ENCODE measurements around the gene MYCBPAP. TPM values are rescaled to one million over a fixed set of nuclear protein-coding genes. Genes with fewer than 3 reads are reported as not detected.

The MYCBPAP gene
- total RNA-seq, 4 donors from 2014 or later = 0.78 to 3.2 (median 1.6) TPM

DNA sequence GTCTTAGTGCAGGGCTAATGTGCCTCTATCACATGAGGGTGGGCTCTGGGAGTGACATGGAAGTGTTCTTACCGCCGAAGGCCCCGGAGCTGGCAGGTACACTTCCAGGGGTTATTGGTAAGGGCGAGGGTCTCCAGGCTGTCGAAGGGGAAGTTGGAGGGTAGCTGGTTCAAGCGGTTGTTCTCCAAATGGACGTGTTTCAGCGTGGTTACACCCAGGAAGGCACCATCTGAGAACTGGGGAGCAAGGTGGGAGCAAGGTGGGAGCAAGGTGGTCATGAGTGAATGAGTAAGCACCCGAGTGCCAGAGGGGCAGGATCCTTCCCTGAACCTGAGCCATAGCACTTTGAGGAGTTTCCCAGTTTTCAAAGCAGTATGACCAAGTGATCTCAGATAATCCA lies 42.6 kb upstream of the MYCBPAP start:
- no peak for TF ChIP-seq POLR2A (IDR thresholded peaks at IDR 0.05)
- TF ChIP-seq, protein P1, sequence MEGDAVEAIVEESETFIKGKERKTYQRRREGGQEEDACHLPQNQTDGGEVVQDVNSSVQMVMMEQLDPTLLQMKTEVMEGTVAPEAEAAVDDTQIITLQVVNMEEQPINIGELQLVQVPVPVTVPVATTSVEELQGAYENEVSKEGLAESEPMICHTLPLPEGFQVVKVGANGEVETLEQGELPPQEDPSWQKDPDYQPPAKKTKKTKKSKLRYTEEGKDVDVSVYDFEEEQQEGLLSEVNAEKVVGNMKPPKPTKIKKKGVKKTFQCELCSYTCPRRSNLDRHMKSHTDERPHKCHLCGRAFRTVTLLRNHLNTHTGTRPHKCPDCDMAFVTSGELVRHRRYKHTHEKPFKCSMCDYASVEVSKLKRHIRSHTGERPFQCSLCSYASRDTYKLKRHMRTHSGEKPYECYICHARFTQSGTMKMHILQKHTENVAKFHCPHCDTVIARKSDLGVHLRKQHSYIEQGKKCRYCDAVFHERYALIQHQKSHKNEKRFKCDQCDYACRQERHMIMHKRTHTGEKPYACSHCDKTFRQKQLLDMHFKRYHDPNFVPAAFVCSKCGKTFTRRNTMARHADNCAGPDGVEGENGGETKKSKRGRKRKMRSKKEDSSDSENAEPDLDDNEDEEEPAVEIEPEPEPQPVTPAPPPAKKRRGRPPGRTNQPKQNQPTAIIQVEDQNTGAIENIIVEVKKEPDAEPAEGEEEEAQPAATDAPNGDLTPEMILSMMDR (IDR thresholded peaks at IDR 0.05) = no peak
- Histone ChIP-seq H3K27ac (no peak overlapping the region), H3K36me3 (peaks cover 12 to 14% of the 10 kb centered on the region in 2 donors), H3K4me1 (peaks cover 0 to 25% of the 10 kb centered on the region in 2 donors), H3K9me3 (no peaks in the 10 kb centered on the region), H3K27me3 (no peaks in the 10 kb centered on the region), H3K4me3 (replicated peaks in 1 of 3) (no peak overlapping the region)
- WGBS, 2 donors = 92 to 95% methylated on average over 9 of the region's 9 CpGs
- DNase-seq = no peak
- intact Hi-C loops (cut with DNase I) = no loop called here

DNA sequence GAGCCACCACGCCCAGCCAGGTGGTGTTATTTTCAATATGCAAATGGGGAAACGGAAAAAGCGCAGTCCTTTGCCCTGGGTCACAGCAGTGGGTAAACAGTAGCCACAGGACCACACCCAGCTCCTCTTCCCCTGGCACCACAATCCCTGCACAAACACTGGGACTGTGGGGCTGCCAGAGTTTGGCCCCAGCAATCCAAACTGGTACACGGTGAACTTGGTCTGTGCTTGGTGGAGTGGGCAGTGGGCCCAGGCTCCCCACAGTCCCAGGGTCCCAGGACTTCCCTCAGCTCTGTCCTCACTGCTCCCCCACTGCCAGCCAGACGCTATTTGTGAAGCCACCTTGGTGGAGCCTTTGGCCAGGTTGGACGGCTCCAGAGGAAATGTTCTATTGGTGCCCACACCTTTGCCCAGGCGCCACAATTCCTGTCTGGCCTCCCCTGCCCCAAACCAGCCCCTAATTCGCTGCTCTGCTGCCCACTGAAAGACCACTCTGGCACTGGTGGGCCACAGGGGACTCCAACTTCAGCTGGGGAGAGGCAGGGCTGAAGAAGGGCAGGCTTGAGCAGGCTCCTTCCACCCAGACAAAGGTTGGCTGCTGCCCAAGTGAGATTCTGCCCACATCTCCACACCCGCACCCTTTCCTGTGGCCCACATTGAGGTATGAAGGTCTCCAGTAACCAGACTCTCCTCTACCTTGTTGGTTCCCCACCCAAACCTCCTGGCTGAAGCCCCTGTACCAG lies 41.7 kb upstream of the MYCBPAP start:
- WGBS, 2 donors = 80 to 88% methylated on average over 7 to 9 of the region's 9 CpGs
- intact Hi-C loops (cut with DNase I) = no loop called here

DNA sequence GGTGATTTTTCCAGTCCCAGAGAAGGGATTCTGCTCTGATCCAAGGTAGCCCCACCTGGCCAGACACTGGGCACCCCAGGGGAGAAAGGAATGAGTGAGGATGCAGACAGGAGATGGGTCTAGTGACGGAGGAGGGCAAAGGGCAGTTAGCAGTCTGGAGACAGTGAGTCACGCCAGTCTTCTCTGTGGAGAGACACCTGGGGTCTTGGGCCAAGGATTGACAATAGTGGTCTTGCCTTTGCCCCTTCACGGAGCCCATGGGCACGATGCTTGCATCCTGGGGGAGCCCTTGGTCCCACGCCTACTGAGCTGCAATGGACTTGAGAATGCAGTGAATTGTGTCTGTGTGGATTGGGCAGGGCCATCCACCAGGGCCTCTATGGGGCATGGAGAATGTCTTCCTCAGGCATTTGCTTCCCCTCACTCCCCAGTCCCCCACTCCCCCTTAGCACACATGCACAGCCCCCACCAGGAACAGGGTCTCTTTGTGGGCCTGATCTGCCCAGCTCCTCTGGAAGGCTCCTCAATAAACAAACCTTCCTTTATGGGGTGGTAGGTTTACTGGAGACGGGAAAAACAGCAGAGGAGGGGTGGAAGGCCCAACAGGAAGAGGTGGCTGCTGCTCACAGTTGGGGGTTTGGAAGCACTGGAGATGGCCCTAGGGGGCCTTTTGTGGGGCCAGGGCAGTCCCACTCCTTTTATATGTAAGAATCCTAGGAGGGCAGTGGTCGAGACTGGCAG lies 41.0 kb upstream of the MYCBPAP start:
- Histone ChIP-seq H3K36me3 (peaks cover 14 to 25% of the 10 kb centered on the region in 2 donors), H3K4me1 (peaks cover 0 to 35% of the 10 kb centered on the region in 2 donors), H3K4me3 (replicated peaks in 1 of 3) (no peak overlapping the region), H3K27ac (no peak overlapping the region), H3K9me3 (no peaks in the 10 kb centered on the region), H3K27me3 (no peaks in the 10 kb centered on the region)
- intact Hi-C loops (cut with DNase I) = no loop called here
- no peak for DNase-seq
- no peak for TF ChIP-seq POLR2A (IDR thresholded peaks at IDR 0.05)
- TF ChIP-seq, protein P1 (IDR thresholded peaks at IDR 0.05) = no peak
- 76 to 77% methylated on average over 7 of the region's 7 CpGs for WGBS, 2 donors

More for the DNA sequence above, 41.7 kb upstream of the MYCBPAP start:
- Histone ChIP-seq H3K4me1 (peaks cover 0 to 33% of the 10 kb centered on the region in 2 donors), H3K9me3 (no peaks in the 10 kb centered on the region), H3K27ac (peak overlapping the region in 1 of 3 donors; percentile 33), H3K4me3 (replicated peaks in 1 of 3) (no peak overlapping the region), H3K36me3 (peaks cover 17 to 20% of the 10 kb centered on the region in 2 donors), H3K27me3 (no peaks in the 10 kb centered on the region)
- no peak for DNase-seq
- no peak for TF ChIP-seq POLR2A (IDR thresholded peaks at IDR 0.05)
- TF ChIP-seq, protein P1 (IDR thresholded peaks at IDR 0.05) = no peak

DNA sequence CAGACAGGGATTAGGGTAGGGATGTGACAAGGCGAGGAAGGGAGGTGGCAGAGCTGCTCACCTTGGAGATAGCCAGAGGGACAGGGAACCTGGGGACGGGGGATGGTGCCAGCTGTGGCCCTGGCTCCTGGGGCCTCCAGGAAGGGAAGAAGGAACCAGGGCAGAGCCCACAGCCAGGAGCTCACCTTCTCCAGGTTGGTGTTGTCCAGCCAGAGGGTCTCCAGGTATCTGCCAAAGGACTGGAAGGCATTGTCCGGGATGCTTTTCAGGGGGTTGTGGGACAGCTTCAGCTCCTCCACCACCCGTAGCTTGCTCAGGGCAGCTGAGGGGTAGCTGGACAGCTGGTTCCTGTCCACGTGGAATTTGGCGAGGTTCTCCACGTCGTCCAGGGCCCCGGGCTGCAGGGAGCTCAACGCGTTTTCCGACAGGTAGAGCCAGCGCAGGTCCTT lies 40.4 kb upstream of the MYCBPAP start:
- Histone ChIP-seq H3K36me3 (peaks cover 8 to 22% of the 10 kb centered on the region in 2 donors), H3K9me3 (no peaks in the 10 kb centered on the region), H3K4me1 (peaks cover 0 to 35% of the 10 kb centered on the region in 2 donors), H3K27me3 (no peaks in the 10 kb centered on the region), H3K27ac (no peak overlapping the region), H3K4me3 (replicated peaks in 1 of 3) (no peak overlapping the region)
- TF ChIP-seq, protein P1 (IDR thresholded peaks at IDR 0.05) = no peak
- TF ChIP-seq POLR2A (IDR thresholded peaks at IDR 0.05) = no peak
- no peak for DNase-seq
- intact Hi-C loops (cut with DNase I) = no loop called here
- WGBS, 2 donors = 45 to 89% methylated on average over 2 to 12 of the region's 13 CpGs

Data from thyroid gland (tissue), 4 donors.